Measurements from ENCODE around the gene TWIST2. TPM values are rescaled to one million over a fixed set of nuclear protein-coding genes. Genes with fewer than 3 reads are reported as not detected.

TWIST2 gene
- polyA plus RNA-seq, 3 donors = 0.43 to 0.49 (median 0.43) TPM

DNA sequence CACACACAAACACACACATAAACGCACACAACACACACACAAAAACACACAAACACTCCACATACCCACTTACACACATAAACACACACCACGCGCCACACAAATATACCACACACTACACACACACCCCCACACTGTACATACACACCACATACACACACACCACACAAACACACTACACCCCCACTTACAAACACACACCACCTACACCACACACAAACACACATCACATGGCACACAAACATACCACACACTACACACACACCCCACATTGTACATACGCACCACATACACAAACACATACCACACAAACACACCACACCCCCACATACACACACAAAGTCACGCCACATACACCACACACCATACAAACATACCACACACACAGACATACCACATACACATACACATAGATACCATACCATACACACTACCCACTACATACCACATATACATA, 59.9 kb downstream of the TWIST2 start:
- no peak for DNase-seq
- no peaks in the 10 kb centered on the region for H4K20me1 ChIP-seq (ENCODE audit: insufficient read depth, low read length)
- H3K4me3 Mint-ChIP-seq = no peak overlapping the region
- TF ChIP-seq, protein P1, sequence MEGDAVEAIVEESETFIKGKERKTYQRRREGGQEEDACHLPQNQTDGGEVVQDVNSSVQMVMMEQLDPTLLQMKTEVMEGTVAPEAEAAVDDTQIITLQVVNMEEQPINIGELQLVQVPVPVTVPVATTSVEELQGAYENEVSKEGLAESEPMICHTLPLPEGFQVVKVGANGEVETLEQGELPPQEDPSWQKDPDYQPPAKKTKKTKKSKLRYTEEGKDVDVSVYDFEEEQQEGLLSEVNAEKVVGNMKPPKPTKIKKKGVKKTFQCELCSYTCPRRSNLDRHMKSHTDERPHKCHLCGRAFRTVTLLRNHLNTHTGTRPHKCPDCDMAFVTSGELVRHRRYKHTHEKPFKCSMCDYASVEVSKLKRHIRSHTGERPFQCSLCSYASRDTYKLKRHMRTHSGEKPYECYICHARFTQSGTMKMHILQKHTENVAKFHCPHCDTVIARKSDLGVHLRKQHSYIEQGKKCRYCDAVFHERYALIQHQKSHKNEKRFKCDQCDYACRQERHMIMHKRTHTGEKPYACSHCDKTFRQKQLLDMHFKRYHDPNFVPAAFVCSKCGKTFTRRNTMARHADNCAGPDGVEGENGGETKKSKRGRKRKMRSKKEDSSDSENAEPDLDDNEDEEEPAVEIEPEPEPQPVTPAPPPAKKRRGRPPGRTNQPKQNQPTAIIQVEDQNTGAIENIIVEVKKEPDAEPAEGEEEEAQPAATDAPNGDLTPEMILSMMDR (IDR thresholded peaks at IDR 0.05) = no peak
- no peak overlapping the region for H3K9ac ChIP-seq (ENCODE audit: insufficient read depth, low read length, poor library complexity, severe bottlenecking)
- peaks cover 1 to 3% (median 3%) of the 10 kb centered on the region in 3 donors for H3K27me3 Mint-ChIP-seq (ENCODE audit: low read depth in 3 of 3)
- peaks cover 2 to 13% (median 4%) of the 10 kb centered on the region in 7 donors for H3K9me3 Mint-ChIP-seq
- H3K4me3 ChIP-seq (replicated peaks in 1 of 3; ENCODE audit: low read depth in 2 of 3, low read length in 3 of 3) = no peak overlapping the region
- H3K4me1 ChIP-seq (ENCODE audit: control insufficient read depth in 1 of 2, insufficient read depth in 2 of 2, low read length in 2 of 2) = no peaks in the 10 kb centered on the region
- H3K36me3 ChIP-seq (replicated peaks in 1 of 2; ENCODE audit: control insufficient read depth in 1 of 2, insufficient read depth in 2 of 2, low read length in 2 of 2) = no peaks in the 10 kb centered on the region
- peaks cover 0 to 6% of the 10 kb centered on the region in 2 donors for H3K9me3 ChIP-seq (replicated peaks in 1 of 2; ENCODE audit: control insufficient read depth in 1 of 2, insufficient read depth in 1 of 2, low read length in 2 of 2)
- intact Hi-C loops (cut with micrococcal nuclease) = no loop called here
- no peak overlapping the region for H3K4me2 ChIP-seq (replicated peaks; ENCODE audit: extremely low read depth, low read length, poor library complexity, severe bottlenecking)
- no peak overlapping the region for H3K27ac Mint-ChIP-seq
- no peak overlapping the region for H2AFZ ChIP-seq (ENCODE audit: insufficient read depth, low read depth, low read length, poor library complexity, severe bottlenecking)
- WGBS (ENCODE audit: insufficient coverage) = 96% methylated on average over 5 of the region's 5 CpGs
- H3K79me2 ChIP-seq (ENCODE audit: insufficient read depth, low read length) = no peaks in the 10 kb centered on the region
- no peaks in the 10 kb centered on the region for H3K27me3 ChIP-seq (ENCODE audit: control insufficient read depth in 2 of 2, insufficient read depth in 2 of 2, low read length in 2 of 2)
- no peaks in the 10 kb centered on the region for H3K36me3 Mint-ChIP-seq
- no peaks in the 10 kb centered on the region for H3K4me1 Mint-ChIP-seq
- no peak overlapping the region for H3K27ac ChIP-seq (ENCODE audit: low read depth in 1 of 2, low read length in 2 of 2)

DNA sequence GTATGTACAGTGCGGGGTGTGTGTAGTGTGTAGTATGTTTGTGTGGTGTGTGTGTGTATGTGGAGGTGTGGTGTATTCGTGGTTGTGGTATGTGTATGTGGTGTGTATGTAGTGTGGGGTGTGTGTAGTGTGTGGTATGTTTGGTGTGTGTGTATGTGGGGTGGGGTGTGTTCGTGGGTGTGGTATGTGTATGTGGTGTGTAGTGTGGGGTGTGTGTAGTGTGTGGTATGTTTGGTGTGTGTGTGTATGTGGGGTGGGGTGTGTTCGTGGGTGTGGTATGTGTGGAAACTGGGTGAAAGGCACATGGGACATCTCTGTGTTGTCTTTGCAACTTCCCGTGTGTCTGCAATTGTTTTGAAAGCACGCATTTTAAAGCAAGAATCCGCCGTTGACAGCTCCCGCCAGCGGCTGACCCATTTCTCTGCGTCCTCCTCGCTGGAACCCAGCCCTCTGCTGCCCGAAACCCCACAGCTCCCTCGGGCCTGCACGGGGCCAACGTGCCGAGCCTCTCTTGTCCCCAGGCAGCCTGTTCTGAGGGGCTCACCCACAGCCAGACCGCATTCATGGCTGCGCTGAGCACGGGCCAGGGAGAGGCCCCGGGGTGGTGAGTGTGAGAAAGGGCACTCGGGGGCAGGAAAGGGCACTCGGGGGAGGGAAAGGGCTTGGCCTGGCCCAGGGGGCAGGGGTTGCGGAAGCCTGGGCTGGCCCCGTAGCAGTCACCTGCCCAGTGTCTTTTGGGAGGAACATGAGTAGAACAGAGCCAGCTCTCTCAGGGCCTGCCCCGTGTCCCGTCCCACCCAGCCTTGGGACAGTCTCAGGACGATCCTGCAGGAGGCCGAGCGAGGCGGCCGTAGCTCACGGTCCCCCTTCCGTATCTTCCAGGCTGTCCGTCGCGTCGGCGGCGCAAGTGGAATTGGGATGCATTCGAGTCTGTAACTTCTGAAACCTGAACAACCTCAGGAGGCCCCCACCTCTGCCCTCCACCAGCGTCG, 61.4 kb downstream of the TWIST2 start:
- Histone ChIP-seq H3K9ac (ENCODE audit: insufficient read depth, low read length, poor library complexity, severe bottlenecking) (no peak overlapping the region), H3K27ac (ENCODE audit: low read depth in 1 of 2, low read length in 2 of 2) (no peak overlapping the region), H3K27me3 (ENCODE audit: control insufficient read depth in 2 of 2, insufficient read depth in 2 of 2, low read length in 2 of 2) (no peaks in the 10 kb centered on the region), H3K79me2 (ENCODE audit: insufficient read depth, low read length) (no peaks in the 10 kb centered on the region), H4K20me1 (ENCODE audit: insufficient read depth, low read length) (no peaks in the 10 kb centered on the region), H3K4me2 (replicated peaks; ENCODE audit: extremely low read depth, low read length, poor library complexity, severe bottlenecking) (no peak overlapping the region), H3K9me3 (replicated peaks in 1 of 2; ENCODE audit: control insufficient read depth in 1 of 2, insufficient read depth in 1 of 2, low read length in 2 of 2) (peaks cover 0 to 6% of the 10 kb centered on the region in 2 donors), H3K36me3 (replicated peaks in 1 of 2; ENCODE audit: control insufficient read depth in 1 of 2, insufficient read depth in 2 of 2, low read length in 2 of 2) (no peaks in the 10 kb centered on the region), H3K4me1 (ENCODE audit: control insufficient read depth in 1 of 2, insufficient read depth in 2 of 2, low read length in 2 of 2) (no peaks in the 10 kb centered on the region), H2AFZ (ENCODE audit: insufficient read depth, low read depth, low read length, poor library complexity, severe bottlenecking) (no peak overlapping the region), H3K4me3 (replicated peaks in 1 of 3; ENCODE audit: low read depth in 2 of 3, low read length in 3 of 3) (no peak overlapping the region)
- TF ChIP-seq, protein P1 (IDR thresholded peaks at IDR 0.05) = no peak
- intact Hi-C loops (cut with micrococcal nuclease) = no loop called here
- peaks cover 1 to 5% (median 5%) of the 10 kb centered on the region in 3 donors for H3K27me3 Mint-ChIP-seq (ENCODE audit: low read depth in 3 of 3)
- no peak overlapping the region for H3K27ac Mint-ChIP-seq
- no peak overlapping the region for H3K4me3 Mint-ChIP-seq
- H3K9me3 Mint-ChIP-seq = peaks cover 2 to 13% (median 4%) of the 10 kb centered on the region in 7 donors
- no peaks in the 10 kb centered on the region for H3K36me3 Mint-ChIP-seq
- WGBS (ENCODE audit: insufficient coverage) = 63% methylated on average over 42 of the region's 43 CpGs
- H3K4me1 Mint-ChIP-seq = no peaks in the 10 kb centered on the region
- DNase-seq = no peak

Data from CD14-positive monocyte (primary cell).